Measurements from ENCODE around the gene BTBD9. TPM values are rescaled to one million over a fixed set of nuclear protein-coding genes. Genes with fewer than 3 reads are reported as not detected.

Gene BTBD9
- total RNA-seq, 2 experiments from 2014 or later, result 8.2 to 12.2 TPM

GRCh38 chr6:38400764-38401163, 239.0 kb downstream of the BTBD9 start:
- H3K9me3 Mint-ChIP-seq (ENCODE audit: low read depth), result no peaks in the 10 kb centered on the region
- no peak overlapping the region for H3K27ac Mint-ChIP-seq
- peaks cover 3% of the 10 kb centered on the region for H3K36me3 Mint-ChIP-seq (ENCODE audit: low read depth)
- peaks cover 11% of the 10 kb centered on the region for H3K4me1 Mint-ChIP-seq
- CTCF ChIA-PET, result no interaction called here
- no peaks in the 10 kb centered on the region for H3K27me3 Mint-ChIP-seq
- ATAC-seq, result no peak
- intact Hi-C loops (cut with DNase I, micrococcal nuclease), result no loop called here
- H3K4me3 Mint-ChIP-seq, result no peak overlapping the region
- no peak for DNase-seq
- POLR2A ChIA-PET, result no interaction called here

DNA sequence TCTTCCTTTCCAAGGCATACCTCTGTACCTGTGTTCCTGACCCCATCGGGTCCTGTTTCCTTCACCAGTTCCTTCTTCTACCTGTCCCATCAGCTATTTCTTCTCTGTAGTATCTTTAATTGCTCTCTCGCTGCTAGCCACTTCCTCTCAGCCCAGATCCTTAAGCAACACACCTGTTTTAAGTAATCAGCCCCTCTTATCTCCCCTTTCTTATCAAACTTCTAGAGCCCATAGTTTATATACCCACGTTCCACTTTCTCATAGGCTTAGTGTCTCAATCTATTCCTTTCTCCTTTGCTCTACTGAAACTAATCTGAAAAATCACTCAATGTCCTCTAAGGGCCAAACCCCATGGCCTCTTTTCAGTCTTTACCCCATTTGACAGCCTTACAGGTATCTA, 239.6 kb downstream of the BTBD9 start:
- Mint-ChIP-seq H3K4me3 (no peak overlapping the region), H3K27me3 (no peaks in the 10 kb centered on the region), H3K4me1 (peaks cover 10% of the 10 kb centered on the region), H3K36me3 (ENCODE audit: low read depth) (peaks cover 3% of the 10 kb centered on the region), H3K27ac (no peak overlapping the region), H3K9me3 (ENCODE audit: low read depth) (no peaks in the 10 kb centered on the region)
- ATAC-seq (no peak), DNase-seq (no peak)
- CTCF ChIA-PET, result interaction anchor here (1.6 kb wide), 1 partner anchor 11 kb away, joined by 3 read pairs; no protein-coding TSS in a partner anchor
- intact Hi-C loops (cut with DNase I, micrococcal nuclease), result no loop called here
- POLR2A ChIA-PET, result interaction anchor here (0.6 kb wide), 1 partner anchor 79 kb away, joined by 5 read pairs; no protein-coding TSS in a partner anchor

DNA sequence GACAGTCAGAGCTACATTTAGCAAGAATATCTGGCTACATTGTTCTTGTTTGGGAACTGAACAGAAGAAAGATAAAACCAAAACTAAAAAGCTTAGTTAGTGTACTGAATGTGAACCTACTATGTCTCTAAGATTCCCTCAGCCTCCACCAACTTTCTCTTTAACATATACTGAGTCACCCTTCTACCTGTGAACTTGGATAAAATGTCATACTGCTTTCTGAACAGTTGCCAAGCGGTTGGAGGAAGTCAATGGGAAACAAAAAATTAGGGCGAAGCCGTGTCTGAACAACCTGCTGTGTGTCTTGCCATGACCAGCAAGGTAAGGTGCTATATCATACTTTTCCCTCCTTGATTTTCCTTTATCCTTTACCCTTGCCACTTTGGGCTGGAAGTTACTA, 243.5 kb downstream of the BTBD9 start:
- Mint-ChIP-seq H3K27ac (no peak overlapping the region), H3K9me3 (ENCODE audit: low read depth) (no peaks in the 10 kb centered on the region), H3K4me1 (peaks cover 1% of the 10 kb centered on the region), H3K36me3 (ENCODE audit: low read depth) (peaks cover 3% of the 10 kb centered on the region), H3K4me3 (no peak overlapping the region), H3K27me3 (no peaks in the 10 kb centered on the region)
- DNase-seq (no peak), ATAC-seq (no peak)
- ChIA-PET CTCF (no interaction called here), POLR2A (interaction anchor here (0.6 kb wide), 1 partner anchor 9 kb away, joined by 5 read pairs; no protein-coding TSS in a partner anchor)
- intact Hi-C loops (cut with DNase I, micrococcal nuclease), result no loop called here

DNA sequence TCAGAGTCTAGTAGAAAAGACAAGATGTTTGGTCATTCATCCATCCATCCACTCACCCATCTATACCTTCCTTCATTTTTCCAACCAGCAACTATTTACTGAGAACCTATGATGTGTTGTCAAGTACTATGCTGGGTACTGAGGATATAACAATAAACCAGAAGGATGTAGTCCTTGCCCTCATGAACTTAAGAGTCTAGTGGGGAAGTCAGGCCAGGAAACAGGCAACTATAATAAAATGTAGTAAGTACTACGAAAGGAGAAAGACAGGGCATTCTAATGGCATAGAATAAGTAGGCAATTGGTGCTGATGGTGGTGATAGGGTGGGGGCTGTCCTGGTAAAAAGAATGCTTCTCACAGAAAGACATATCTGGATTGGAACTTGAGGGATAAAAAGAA, 245.7 kb downstream of the BTBD9 start:
- Mint-ChIP-seq H3K9me3 (ENCODE audit: low read depth) (no peaks in the 10 kb centered on the region), H3K27me3 (no peaks in the 10 kb centered on the region), H3K4me3 (no peak overlapping the region), H3K36me3 (ENCODE audit: low read depth) (peaks cover 3% of the 10 kb centered on the region), H3K27ac (no peak overlapping the region), H3K4me1 (peaks cover 5% of the 10 kb centered on the region)
- intact Hi-C loops (cut with DNase I, micrococcal nuclease), result no loop called here
- ATAC-seq (no peak), DNase-seq (no peak)
- ChIA-PET POLR2A (interaction anchor here (0.7 kb wide), 1 partner anchor 13 kb away, joined by 5 read pairs; no protein-coding TSS in a partner anchor), CTCF (no interaction called here)

GRCh38 chr6:38391626-38392579, 247.8 kb downstream of the BTBD9 start:
- ChIA-PET CTCF (no interaction called here), POLR2A (no interaction called here)
- Mint-ChIP-seq H3K4me3 (no peak overlapping the region), H3K4me1 (peaks cover 5% of the 10 kb centered on the region), H3K36me3 (ENCODE audit: low read depth) (no peaks in the 10 kb centered on the region), H3K27ac (no peak overlapping the region), H3K27me3 (no peaks in the 10 kb centered on the region), H3K9me3 (ENCODE audit: low read depth) (no peaks in the 10 kb centered on the region)
- DNase-seq (no peak), ATAC-seq (no peak)
- intact Hi-C loops (cut with DNase I, micrococcal nuclease), result no loop called here

DNA sequence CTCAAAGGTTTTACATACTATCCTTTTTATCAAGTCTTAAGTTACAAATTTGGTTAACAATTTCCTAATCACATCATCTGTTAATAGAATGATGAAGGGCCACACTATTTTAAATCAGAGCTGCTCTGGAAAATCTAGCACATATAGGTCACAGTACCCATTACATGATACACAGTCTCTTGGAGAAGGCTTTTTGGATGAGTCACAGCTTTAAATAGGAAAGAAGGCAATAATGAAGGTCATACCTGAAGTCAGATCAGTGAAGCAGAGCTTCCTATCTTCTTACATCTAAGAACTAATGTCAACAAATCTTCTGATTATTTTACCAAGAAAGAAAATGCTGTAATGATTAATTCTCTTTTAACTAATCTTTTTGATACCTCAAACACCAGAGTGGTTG, 248.5 kb downstream of the BTBD9 start:
- DNase-seq (no peak), ATAC-seq (no peak)
- Mint-ChIP-seq H3K9me3 (ENCODE audit: low read depth) (no peaks in the 10 kb centered on the region), H3K36me3 (ENCODE audit: low read depth) (no peaks in the 10 kb centered on the region), H3K4me3 (no peak overlapping the region), H3K27ac (no peak overlapping the region), H3K4me1 (peaks cover 5% of the 10 kb centered on the region), H3K27me3 (no peaks in the 10 kb centered on the region)
- CTCF ChIA-PET, result no interaction called here
- intact Hi-C loops (cut with DNase I, micrococcal nuclease), result no loop called here
- POLR2A ChIA-PET, result no interaction called here

DNA sequence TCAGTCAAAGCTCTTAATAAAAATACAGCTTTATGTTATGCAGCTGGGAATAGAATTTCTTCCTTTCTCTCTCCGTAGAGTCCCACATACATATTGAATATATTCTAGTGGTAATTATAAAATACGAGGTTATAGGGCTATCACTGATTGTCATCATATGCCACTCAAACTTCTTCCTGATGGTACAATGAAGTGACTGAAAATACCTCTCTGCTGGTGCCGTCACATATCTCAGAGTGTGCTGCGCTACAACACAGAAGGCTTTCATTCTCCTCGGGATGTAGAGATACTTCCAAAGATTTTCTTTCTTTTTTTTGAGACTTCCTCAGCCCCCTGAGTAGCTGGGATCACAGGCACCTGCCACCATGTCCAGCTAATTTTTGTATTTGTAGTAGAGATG, 249.9 kb downstream of the BTBD9 start:
- H3K36me3 Mint-ChIP-seq (ENCODE audit: low read depth), result no peaks in the 10 kb centered on the region
- no peak overlapping the region for H3K27ac Mint-ChIP-seq
- no peak overlapping the region for H3K4me3 Mint-ChIP-seq
- ATAC-seq, result no peak
- POLR2A ChIA-PET, result no interaction called here
- CTCF ChIA-PET, result no interaction called here
- DNase-seq, result no peak
- peaks cover 5% of the 10 kb centered on the region for H3K4me1 Mint-ChIP-seq
- H3K9me3 Mint-ChIP-seq (ENCODE audit: low read depth), result no peaks in the 10 kb centered on the region
- intact Hi-C loops (cut with DNase I, micrococcal nuclease), result no loop called here
- H3K27me3 Mint-ChIP-seq, result no peaks in the 10 kb centered on the region

- Mint-ChIP-seq H3K36me3 (ENCODE audit: low read depth) (no peaks in the 10 kb centered on the region), H3K9me3 (ENCODE audit: low read depth) (no peaks in the 10 kb centered on the region), H3K27me3 (no peaks in the 10 kb centered on the region), H3K4me1 (peaks cover 5% of the 10 kb centered on the region), H3K4me3 (no peak overlapping the region), H3K27ac (no peak overlapping the region)
- ATAC-seq (no peak), DNase-seq (no peak)
- intact Hi-C loops (cut with DNase I, micrococcal nuclease), result no loop called here
- CTCF ChIA-PET, result interaction anchor here (0.7 to 1.1 kb wide), 2 partner anchors 106 to 696 kb away, joined by 3 to 4 read pairs; no protein-coding TSS in a partner anchor
- POLR2A ChIA-PET, result no interaction called here
Observed at GRCh38 chr6:38387971-38388370, 251.8 kb downstream of the BTBD9 start.

DNA sequence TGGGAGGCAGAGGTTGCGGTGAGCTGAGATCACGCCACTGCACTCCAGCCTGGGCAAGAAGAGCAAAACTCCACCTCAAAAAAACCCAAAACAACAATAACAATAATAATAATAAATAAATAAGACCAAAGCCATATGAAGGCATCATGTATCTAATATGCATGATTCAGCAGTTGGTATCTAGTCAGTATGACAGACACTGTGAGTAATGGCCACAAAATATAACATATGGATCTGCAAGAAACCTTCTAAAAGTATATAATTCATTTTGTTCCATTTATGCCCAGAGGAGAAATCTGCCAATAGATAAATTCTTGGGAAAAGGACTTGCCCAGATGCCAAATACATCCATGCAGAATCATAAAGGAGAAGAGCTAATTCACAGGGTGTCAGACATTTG, 252.3 kb downstream of the BTBD9 start:
- ChIA-PET CTCF (no interaction called here), POLR2A (no interaction called here)
- Mint-ChIP-seq H3K27me3 (no peaks in the 10 kb centered on the region), H3K4me1 (peaks cover 5% of the 10 kb centered on the region), H3K27ac (no peak overlapping the region), H3K36me3 (ENCODE audit: low read depth) (no peaks in the 10 kb centered on the region), H3K9me3 (ENCODE audit: low read depth) (no peaks in the 10 kb centered on the region), H3K4me3 (no peak overlapping the region)
- ATAC-seq (no peak), DNase-seq (no peak)
- intact Hi-C loops (cut with DNase I, micrococcal nuclease), result no loop called here

- ChIA-PET CTCF (no interaction called here), POLR2A (no interaction called here)
- Mint-ChIP-seq H3K27me3 (no peaks in the 10 kb centered on the region), H3K9me3 (ENCODE audit: low read depth) (no peaks in the 10 kb centered on the region), H3K4me1 (no peaks in the 10 kb centered on the region), H3K27ac (no peak overlapping the region), H3K4me3 (no peak overlapping the region), H3K36me3 (ENCODE audit: low read depth) (no peaks in the 10 kb centered on the region)
- intact Hi-C loops (cut with DNase I, micrococcal nuclease), result no loop called here
- ATAC-seq (no peak), DNase-seq (no peak)
Observed at GRCh38 chr6:38378801-38379200, 260.9 kb downstream of the BTBD9 start.

- no peaks in the 10 kb centered on the region for H3K27me3 Mint-ChIP-seq
- ATAC-seq, result no peak
- intact Hi-C loops (cut with DNase I, micrococcal nuclease), result no loop called here
- CTCF ChIA-PET, result interaction anchor here (0.6 to 1.5 kb wide), 3 partner anchors 18 to 101 kb away, joined by 3 read pairs; no protein-coding TSS in a partner anchor
- no peak for DNase-seq
- no peak overlapping the region for H3K4me3 Mint-ChIP-seq
- no peaks in the 10 kb centered on the region for H3K4me1 Mint-ChIP-seq
- H3K9me3 Mint-ChIP-seq (ENCODE audit: low read depth), result no peaks in the 10 kb centered on the region
- no peak overlapping the region for H3K27ac Mint-ChIP-seq
- H3K36me3 Mint-ChIP-seq (ENCODE audit: low read depth), result no peaks in the 10 kb centered on the region
- POLR2A ChIA-PET, result no interaction called here
Observed at GRCh38 chr6:38375937-38376336, 263.8 kb downstream of the BTBD9 start.

GRCh38 chr6:38375341-38375740, 264.4 kb downstream of the BTBD9 start:
- DNase-seq, result no peak
- Mint-ChIP-seq H3K27me3 (no peaks in the 10 kb centered on the region), H3K4me1 (no peaks in the 10 kb centered on the region), H3K9me3 (ENCODE audit: low read depth) (no peaks in the 10 kb centered on the region), H3K36me3 (ENCODE audit: low read depth) (no peaks in the 10 kb centered on the region), H3K27ac (no peak overlapping the region), H3K4me3 (no peak overlapping the region)
- no peak for ATAC-seq
- ChIA-PET CTCF (interaction anchor here (1.1 kb wide), 1 partner anchor 17 kb away, joined by 3 read pairs; no protein-coding TSS in a partner anchor), POLR2A (no interaction called here)
- intact Hi-C loops (cut with DNase I, micrococcal nuclease), result no loop called here
